Ishikawa (cell line): ENCODE results near the gene FBXL20.

Source experiments
- CEBPB ChIP-seq: IDR thresholded peaks from 2 replicates; pipeline ENCODE4 v1.6.1; 2012
- EP300 ChIP-seq: IDR thresholded peaks from 2 replicates; pipeline ENCODE4 v1.6.1; 2012; ENCODE audit warnings: borderline replicate concordance
- FOXM1 ChIP-seq: IDR thresholded peaks from 2 replicates; pipeline ENCODE4 v1.6.1; 2012; ENCODE audit warnings: low read depth, borderline replicate concordance
- NFIC ChIP-seq: IDR thresholded peaks from 2 replicates; pipeline ENCODE4 v1.6.1; 2012
- RAD21 ChIP-seq: IDR thresholded peaks from 2 replicates; pipeline ENCODE4 v1.6.1; 2012; ENCODE audit warnings: low read depth
- TEAD4 ChIP-seq: IDR thresholded peaks from 2 replicates; pipeline ENCODE4 v1.6.1; 2012
- TF ChIP-seq, protein P1 (sequence below): IDR thresholded peaks from 2 replicates; pipeline ENCODE4 v1.6.1; 2012; ENCODE audit warnings: low read depth, mild to moderate bottlenecking

DNA sequence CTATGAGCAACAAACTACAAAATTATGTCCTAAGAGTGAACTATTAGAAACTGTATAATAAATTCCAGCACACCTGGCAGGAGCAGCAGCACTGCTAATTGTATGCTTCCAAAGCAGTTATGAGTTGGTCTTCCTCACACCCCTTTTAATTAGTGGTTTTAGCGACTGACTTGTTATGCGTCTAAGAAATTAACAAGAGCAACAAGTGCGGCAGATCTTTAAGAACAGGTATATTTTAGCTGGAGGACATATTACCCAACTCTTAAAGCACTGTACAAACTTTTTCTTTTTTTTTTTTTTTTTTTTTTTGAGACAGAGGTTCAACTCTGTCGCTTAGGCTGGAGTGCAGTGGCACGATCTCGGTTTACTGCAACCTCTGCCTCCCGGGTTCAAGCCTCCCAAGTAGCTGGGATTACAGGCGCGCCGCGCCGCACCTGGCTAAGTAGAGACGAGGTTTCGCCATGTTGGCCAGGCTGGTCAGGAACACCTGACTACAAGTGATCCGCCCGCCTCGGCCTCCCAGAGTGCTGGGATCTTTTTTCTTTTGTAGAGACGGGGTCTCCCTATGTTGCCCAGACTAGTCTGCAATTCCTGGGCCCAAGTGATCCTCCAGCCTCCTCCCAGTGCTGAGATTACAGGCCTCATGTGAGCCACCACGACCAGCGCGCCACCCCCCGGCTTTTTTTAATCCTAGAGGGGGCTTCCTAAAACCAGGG, 1.6 kb upstream of the FBXL20 start:
- TF ChIP-seq EP300 (no peak), RAD21 (no peak), NFIC (no peak), FOXM1 (no peak), CEBPB (no peak), TEAD4 (no peak)
- TF ChIP-seq, protein P1, sequence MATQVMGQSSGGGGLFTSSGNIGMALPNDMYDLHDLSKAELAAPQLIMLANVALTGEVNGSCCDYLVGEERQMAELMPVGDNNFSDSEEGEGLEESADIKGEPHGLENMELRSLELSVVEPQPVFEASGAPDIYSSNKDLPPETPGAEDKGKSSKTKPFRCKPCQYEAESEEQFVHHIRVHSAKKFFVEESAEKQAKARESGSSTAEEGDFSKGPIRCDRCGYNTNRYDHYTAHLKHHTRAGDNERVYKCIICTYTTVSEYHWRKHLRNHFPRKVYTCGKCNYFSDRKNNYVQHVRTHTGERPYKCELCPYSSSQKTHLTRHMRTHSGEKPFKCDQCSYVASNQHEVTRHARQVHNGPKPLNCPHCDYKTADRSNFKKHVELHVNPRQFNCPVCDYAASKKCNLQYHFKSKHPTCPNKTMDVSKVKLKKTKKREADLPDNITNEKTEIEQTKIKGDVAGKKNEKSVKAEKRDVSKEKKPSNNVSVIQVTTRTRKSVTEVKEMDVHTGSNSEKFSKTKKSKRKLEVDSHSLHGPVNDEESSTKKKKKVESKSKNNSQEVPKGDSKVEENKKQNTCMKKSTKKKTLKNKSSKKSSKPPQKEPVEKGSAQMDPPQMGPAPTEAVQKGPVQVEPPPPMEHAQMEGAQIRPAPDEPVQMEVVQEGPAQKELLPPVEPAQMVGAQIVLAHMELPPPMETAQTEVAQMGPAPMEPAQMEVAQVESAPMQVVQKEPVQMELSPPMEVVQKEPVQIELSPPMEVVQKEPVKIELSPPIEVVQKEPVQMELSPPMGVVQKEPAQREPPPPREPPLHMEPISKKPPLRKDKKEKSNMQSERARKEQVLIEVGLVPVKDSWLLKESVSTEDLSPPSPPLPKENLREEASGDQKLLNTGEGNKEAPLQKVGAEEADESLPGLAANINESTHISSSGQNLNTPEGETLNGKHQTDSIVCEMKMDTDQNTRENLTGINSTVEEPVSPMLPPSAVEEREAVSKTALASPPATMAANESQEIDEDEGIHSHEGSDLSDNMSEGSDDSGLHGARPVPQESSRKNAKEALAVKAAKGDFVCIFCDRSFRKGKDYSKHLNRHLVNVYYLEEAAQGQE, result no peak
